KMS-11 (cell line): ENCODE measurements around the gene JAKMIP2.

Experiments used
- H2AFZ ChIP-seq: fragments of 200-600 bp; sonication (generic); 2 replicates; pipeline ENCODE4 v1.6.1; 2016; ENCODE audit warnings: antibody characterized with exemption, mixed run types, low read depth
- H3K27ac ChIP-seq: fragments of 200-600 bp; sonication (generic); 2 replicates; pipeline ENCODE4 v1.6.1; 2016; ENCODE audit warnings: mild to moderate bottlenecking, mixed run types
- H3K27me3 ChIP-seq: fragments of 200-600 bp; sonication (generic); 2 replicates; pipeline ENCODE4 v1.6.1; 2017; ENCODE audit warnings: mild to moderate bottlenecking, low read depth, mixed run types, moderate library complexity; ENCODE audit not compliant: insufficient read depth
- H3K36me3 ChIP-seq: fragments of 200-600 bp; sonication (generic); 2 replicates; pipeline ENCODE4 v1.6.1; 2017; ENCODE audit warnings: mild to moderate bottlenecking, mixed run types; ENCODE audit not compliant: insufficient read depth
- H3K4me1 ChIP-seq: fragments of 200-600 bp; sonication (generic); 2 replicates; pipeline ENCODE4 v1.6.1; 2016; ENCODE audit warnings: mild to moderate bottlenecking, low read depth, mixed run types; ENCODE audit not compliant: poor library complexity, severe bottlenecking
- H3K4me2 ChIP-seq: fragments of 200-600 bp; sonication (generic); 2 replicates; pipeline ENCODE4 v1.7.0; 2016; ENCODE audit warnings: mild to moderate bottlenecking, mixed run types
- H3K4me3 ChIP-seq: fragments of 200-600 bp; sonication (generic); IDR thresholded peaks from 2 replicates; pipeline ENCODE4 v1.6.1; 2017; ENCODE audit warnings: low read depth, low read length, mixed read lengths; ENCODE audit not compliant: insufficient read depth
- H3K79me2 ChIP-seq: fragments of 200-600 bp; sonication (generic); 2 replicates; pipeline ENCODE4 v1.6.1; 2016; ENCODE audit warnings: low read depth, mixed run types; ENCODE audit not compliant: insufficient read depth
- H3K9ac ChIP-seq: fragments of 200-600 bp; sonication (generic); 2 replicates; pipeline ENCODE4 v1.6.1; 2016; ENCODE audit warnings: mild to moderate bottlenecking, mixed run types
- H4K20me1 ChIP-seq: fragments of 200-600 bp; sonication (generic); 2 replicates; pipeline ENCODE4 v1.6.1; 2016; ENCODE audit warnings: mild to moderate bottlenecking, mixed run types; ENCODE audit not compliant: insufficient read depth
- CTCF ChIP-seq: fragments of 200-600 bp; sonication (generic); conservative IDR thresholded peaks from 2 replicates; pipeline ENCODE4 v1.6.1; 2017; ENCODE audit warnings: low read depth, mild to moderate bottlenecking, antibody characterized with exemption, low read length, moderate library complexity, mixed read lengths

The JAKMIP2 gene

GRCh38 chr5:147552897-147553296 is 229.6 kb downstream of the JAKMIP2 start:
- Histone ChIP-seq H2AFZ (no peak overlapping the region), H3K27me3 (no peaks in the 10 kb centered on the region), H3K79me2 (no peaks in the 10 kb centered on the region), H3K4me3 (no peak overlapping the region), H3K4me2 (no peak overlapping the region), H3K27ac (no peak overlapping the region), H3K9ac (no peak overlapping the region), H3K36me3 (no peaks in the 10 kb centered on the region), H4K20me1 (no peaks in the 10 kb centered on the region), H3K4me1 (no peaks in the 10 kb centered on the region)
- no peak for TF ChIP-seq CTCF

- H3K27ac ChIP-seq = no peak overlapping the region
Measured at GRCh38 chr5:147551677-147552076, 230.9 kb downstream of the JAKMIP2 start.

GRCh38 chr5:147547730-147548129 is 234.8 kb downstream of the JAKMIP2 start:
- H2AFZ ChIP-seq = no peak overlapping the region
- H3K4me3 ChIP-seq = no peak overlapping the region
- H3K27ac ChIP-seq = no peak overlapping the region
- no peaks in the 10 kb centered on the region for H3K4me1 ChIP-seq
- H4K20me1 ChIP-seq = no peaks in the 10 kb centered on the region
- H3K36me3 ChIP-seq = no peaks in the 10 kb centered on the region
- H3K79me2 ChIP-seq = no peaks in the 10 kb centered on the region
- no peak overlapping the region for H3K4me2 ChIP-seq
- H3K9ac ChIP-seq = no peak overlapping the region
- TF ChIP-seq CTCF = no peak
- no peaks in the 10 kb centered on the region for H3K27me3 ChIP-seq

More at GRCh38 chr5:147551677-147552076, 230.9 kb downstream of the JAKMIP2 start:
- H4K20me1 ChIP-seq = no peaks in the 10 kb centered on the region
- TF ChIP-seq CTCF = no peak
- H2AFZ ChIP-seq = no peak overlapping the region
- H3K4me1 ChIP-seq = no peaks in the 10 kb centered on the region
- no peak overlapping the region for H3K4me2 ChIP-seq
- no peaks in the 10 kb centered on the region for H3K36me3 ChIP-seq
- no peak overlapping the region for H3K9ac ChIP-seq
- H3K27me3 ChIP-seq = no peaks in the 10 kb centered on the region
- no peaks in the 10 kb centered on the region for H3K79me2 ChIP-seq
- H3K4me3 ChIP-seq = no peak overlapping the region

- no peak for TF ChIP-seq CTCF
- H4K20me1 ChIP-seq = no peaks in the 10 kb centered on the region
- no peaks in the 10 kb centered on the region for H3K27me3 ChIP-seq
- H3K4me1 ChIP-seq = no peaks in the 10 kb centered on the region
- H3K4me3 ChIP-seq = no peak overlapping the region
- H3K27ac ChIP-seq = no peak overlapping the region
- H3K36me3 ChIP-seq = no peaks in the 10 kb centered on the region
- H2AFZ ChIP-seq = no peak overlapping the region
- H3K4me2 ChIP-seq = no peak overlapping the region
- no peak overlapping the region for H3K9ac ChIP-seq
- H3K79me2 ChIP-seq = no peaks in the 10 kb centered on the region
Measured at GRCh38 chr5:147544556-147544955, 238.0 kb downstream of the JAKMIP2 start.
